ENCODE results near the gene MYT1.
"Not testable (repeated sequence)": the region's sequence is repeated elsewhere in the genome, so short reads cannot be mapped to it uniquely, and the experiment has no call there.

Gene MYT1

DNA sequence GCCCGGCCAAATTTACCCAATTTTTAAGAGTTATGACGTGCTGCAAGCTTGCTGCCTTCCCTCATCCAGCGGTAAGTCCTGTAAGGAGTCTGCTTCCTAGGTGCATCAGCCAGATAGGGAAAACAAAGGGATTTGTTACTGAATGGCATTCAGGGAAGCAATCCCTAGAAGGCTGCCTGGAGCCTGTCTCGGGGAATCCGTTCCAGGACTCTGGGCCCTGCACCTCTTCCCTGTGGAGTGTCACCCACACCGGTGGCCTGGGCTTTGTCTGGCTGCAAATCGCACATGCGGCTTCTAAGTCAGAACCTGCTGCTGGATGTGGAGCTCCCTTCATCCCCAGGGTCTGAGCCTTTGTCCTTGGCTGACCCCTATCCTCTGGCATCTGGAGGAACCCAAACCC is 7.0 kb downstream of the MYT1 start:
- DNase-seq = no peak

DNA sequence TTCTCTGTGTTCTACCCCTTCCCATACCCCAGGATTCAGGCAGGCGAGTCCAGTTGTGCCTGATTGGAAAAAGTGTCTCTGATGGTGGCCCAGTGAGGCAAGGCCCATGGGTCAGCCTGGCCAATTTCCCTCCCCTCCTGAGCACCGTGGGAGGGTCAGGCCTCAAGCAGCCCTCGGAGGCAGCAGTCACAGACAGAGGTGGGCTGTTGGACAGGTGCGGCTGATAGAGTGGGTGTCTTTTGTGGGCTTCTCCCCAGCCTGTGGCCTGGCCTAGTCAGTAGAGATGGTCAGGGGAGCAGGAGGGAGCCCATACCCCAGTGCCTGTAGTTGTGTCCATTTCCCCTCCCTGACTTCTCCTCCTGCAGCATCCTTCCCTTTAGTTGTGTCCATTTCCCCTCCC is 8.9 kb downstream of the MYT1 start:
- no peak for DNase-seq

DNA sequence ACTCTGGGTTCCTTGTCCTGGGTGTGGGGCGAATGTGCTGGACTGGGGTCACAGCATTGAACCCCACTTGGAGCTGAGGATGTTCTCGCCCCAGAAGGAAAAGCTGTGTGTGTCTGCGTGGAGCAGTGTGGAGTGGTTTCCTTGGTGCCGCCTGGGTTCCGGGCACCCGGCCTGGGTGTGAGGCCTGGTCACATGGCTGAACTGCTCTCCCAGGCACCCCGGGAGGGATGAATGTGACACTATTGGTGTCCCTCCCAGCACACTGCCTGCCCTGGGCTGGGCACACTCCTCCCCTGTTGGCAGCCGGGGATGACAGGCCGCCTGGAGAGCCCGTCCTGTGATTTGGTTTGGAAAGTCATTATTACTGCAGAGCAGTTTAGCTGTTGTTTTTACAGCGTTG is 12.3 kb downstream of the MYT1 start:
- no peak for DNase-seq

DNA sequence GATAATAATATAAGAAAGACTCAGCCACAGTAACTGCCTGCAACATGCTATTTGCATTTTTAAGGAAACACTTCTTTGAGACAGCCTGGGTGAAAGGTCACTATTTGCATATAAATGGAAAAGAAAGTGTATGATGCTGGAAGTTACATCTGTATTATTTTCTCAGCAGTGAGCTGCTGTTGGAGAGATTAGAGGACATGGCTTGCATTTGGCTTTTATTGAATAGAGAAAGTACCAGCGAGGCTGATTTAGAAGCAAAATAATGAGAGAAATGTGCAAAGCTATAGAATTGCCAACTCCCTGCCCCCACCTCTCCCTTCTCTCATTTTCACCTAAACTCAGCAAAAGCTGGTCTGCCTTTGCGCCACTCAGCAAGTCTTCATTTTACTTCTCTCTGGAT is 12.7 kb downstream of the MYT1 start:
- DNase-seq = no peak

DNA sequence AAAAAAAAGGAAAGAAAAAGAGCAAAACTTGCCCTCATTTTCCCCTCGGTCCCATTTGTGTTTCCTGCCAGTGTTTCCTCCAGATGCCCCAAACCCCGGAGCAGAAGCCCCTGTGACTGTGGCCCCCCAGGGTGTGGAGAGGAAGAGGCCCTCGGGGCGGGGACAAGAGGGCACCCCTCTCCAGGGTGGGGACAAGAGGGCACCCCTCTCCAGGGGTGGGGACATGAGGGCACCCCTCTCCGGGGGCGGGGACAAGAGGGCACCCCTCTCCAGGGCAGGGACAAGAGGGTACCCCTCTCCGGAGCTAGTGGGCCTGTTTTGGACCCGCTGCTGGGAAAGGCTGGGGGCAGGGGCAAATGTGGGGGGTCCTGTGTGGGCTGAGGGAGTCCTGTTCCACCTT is 13.1 kb downstream of the MYT1 start:
- no peak for DNase-seq

DNA sequence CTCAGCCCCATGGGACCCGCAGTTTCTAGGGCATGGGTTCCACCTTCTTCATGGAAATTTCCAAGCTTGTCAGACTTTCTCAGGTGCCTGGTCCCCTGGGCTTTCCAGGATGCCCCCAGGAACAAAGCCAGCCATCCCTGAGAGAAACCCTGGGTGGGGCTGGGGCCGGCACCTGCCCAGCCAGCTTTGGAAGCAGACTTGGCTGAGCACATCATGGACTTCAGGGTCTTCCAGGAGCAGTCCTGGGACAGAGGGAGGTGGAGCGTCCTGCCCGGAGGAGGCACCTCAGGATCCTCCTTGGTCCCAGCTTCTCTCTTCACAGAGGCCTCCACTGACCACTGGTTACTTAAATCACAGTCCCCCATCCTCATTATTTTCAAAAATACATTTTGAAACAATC is 13.5 kb downstream of the MYT1 start:
- no peak for DNase-seq

DNA sequence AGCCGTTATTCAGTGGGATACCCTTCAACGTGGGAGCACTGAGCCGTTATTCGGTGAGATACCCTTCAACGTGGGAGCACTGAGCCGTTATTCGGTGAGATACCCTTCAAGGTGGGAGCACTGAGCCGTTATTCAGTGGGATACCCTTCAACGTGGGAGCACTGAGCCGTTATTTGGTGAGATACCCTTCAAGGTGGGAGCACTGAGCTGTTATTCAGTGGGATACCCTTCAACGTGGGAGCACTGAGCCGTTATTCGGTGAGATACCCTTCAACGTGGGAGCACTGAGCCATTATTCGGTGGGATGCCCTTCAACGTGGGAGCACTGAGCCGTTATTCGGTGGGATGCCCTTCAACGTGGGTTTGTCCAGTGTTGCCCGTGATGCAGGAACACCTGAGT is 14.7 kb downstream of the MYT1 start:
- DNase-seq = not testable (repeated sequence)

DNA sequence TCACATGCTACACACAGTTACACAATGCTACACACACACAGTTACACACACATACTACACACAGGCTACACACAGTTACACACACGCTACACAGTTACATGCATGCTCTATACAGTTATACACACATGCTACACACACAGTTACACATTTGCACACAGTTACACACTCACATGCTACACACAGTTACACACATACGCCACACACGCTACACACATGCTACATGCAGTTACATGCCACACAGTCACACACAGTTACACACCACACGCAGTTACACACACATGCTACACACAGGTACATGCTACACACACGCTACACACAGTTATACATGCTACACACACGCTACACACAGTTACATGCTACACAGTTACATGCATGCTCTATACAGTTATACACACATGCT is 15.6 kb downstream of the MYT1 start:
- no peak for DNase-seq

DNA sequence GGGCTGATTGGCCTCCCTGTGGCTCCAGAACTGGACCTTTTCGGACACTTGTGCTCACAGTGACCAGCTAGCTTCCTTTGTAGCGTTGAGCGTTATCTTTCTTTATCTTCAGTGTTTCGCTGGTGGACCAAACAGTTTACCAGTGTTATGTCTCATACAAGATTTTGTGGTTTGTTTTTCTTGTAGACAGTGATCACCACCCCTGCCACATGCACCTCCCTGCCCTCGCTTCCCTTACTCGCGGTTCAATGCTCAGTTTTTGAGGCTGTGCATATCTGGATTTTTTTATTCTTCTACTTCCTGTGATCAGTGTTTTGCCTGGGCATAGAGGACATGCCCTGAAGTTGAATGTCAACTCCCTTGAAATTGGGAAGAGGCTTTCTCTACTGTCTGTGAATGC is 16.4 kb downstream of the MYT1 start:
- DNase-seq = no peak

DNA sequence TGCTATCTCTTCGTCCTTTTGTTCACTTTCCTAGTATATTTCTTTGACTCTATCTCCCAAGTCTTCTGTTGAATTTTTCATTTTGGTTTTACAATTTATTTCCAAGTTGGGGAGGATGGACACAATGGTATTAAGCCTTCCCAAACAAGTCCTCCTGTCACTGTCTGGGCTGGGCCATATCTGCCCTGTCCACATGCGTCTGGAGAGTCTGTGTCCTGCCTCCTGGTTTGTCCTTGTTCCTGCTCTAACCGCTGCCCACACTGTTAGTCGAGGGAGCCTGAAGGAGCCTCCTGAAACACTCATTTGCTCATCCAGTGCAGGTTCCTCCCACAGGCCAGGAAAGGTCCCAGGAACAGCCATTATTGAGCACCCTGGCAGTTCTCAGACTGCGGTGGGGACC is 17.1 kb downstream of the MYT1 start:
- no peak for DNase-seq

DNA sequence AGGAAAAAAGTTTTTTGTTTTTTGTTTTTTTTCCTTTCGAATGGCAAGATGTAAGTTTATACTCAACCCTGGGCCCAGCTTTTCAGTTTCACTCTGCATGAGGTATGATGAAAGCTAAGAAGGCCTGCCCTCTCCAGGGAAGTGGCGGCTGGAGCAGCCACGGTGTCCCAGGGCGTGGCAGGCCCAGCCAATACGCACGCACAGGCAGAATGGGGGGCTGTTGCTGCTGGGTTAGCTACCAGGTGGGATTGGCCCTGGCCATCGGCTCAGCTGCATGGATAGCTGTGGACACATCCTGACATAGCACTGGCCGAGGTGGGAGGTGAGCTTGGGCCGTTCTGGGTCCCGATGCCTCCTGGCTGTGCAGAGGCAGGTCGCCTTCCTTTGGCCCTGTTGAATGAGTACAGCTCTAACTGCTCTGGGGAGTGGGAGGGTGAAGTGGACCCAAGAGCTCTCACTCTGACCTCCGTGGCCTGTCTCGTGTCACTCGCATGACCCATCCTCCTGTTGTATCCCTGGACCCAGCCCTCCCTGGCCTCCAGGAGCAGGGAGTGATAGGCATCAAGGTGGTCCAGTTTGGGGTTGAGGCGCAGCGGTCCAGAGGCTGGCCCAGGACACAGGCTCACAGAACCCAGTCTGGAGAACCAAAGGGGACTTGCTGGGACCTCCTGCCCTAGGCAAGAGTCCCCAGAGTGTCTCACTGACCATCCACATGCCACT is 18.1 kb downstream of the MYT1 start:
- DNase-seq = no peak

DNA sequence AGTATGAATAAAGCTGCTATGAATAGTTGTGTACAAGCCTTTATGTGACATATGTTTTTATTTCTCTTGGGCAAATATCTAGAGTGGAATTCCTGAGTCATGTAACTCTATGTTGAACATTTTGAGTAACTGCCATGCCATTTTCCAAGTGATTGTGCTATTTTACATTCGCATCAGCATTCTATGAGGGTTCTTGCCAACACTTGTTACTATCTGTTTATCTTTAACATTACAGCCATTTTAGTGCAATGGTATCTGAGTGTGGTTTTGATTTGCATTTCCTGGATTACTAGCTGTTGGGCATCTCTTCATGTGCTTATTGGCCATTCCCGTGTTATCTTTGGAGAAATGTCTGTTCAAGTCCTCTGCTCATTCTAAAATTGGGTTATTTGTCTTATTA is 19.1 kb downstream of the MYT1 start:
- DNase-seq = no peak

DNA sequence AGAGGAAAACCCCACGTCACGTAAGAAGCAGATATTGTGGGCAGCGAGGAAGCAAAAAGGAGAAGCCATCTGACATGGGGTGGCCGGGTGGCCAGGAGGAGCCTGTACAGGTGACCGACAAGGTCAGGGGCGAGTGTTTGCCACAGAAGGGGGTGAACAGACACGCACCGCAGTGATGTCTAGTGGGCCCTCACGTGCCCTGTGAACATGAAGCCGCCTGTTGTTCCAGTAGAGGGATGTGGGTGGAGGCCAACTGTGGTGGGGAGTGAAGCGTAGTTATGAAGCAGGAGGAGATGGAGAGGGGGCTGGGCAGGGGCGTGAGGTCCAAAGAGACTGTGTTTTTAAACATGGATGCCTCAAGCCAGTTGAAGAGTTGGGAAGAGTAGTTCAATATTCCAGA is 20.5 kb downstream of the MYT1 start:
- DNase-seq = no peak

DNA sequence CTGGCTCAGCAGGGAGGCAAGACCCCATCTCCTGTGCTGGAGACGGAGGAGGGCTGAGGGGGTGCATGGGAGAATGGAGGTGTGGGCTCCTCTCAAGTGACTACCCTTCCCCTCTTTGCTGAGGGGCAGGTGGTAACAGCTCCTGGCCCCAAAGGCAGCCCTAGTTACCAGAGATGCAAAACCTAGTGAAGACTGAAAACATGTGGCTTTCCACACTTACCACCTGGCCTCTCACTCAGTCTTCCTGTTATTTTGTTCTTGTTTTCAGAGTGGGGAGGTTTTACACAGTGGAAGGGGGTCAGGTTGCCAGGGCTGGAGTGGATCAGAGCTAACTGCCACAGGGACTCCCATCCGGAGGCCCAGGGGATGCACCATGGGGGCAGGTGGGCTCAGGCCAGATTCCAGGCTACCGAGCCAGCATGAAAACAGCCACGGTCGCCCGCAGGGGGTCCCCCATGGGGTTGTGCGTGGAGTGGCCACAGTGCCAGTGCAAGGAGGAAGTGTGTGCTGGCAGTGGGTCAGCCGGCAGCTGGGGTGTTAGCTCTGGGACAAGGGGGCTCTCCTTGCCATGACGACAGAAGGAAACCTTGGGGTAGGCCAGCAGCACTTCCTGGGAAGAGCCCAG is 21.1 kb downstream of the MYT1 start:
- no peak for DNase-seq

DNA sequence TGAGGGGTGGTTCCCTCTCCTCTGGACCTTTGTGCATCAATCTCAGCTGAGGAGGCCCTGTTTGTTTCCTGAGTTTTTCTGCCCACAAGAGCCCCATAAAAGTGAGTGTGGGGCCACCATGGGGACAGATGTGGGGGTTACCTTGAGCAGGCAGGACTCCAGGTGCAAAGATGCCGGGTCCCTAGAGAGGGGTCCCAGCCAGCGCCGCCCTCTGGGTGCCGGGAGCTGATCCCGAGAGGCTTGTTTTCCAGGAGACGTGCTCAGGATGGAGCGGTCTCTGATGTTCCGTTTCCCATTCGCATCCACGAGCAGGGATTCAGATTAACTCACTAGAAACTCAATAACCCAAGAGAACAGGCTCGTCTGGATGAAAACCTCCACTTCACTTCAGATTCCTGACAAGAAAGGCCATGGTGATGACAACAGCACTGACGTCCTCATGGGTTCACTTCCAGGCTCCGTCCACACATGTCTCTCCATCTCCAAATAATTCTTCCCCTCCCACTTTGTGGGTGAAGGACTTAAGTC is 21.9 kb downstream of the MYT1 start:
- no peak for DNase-seq

DNA sequence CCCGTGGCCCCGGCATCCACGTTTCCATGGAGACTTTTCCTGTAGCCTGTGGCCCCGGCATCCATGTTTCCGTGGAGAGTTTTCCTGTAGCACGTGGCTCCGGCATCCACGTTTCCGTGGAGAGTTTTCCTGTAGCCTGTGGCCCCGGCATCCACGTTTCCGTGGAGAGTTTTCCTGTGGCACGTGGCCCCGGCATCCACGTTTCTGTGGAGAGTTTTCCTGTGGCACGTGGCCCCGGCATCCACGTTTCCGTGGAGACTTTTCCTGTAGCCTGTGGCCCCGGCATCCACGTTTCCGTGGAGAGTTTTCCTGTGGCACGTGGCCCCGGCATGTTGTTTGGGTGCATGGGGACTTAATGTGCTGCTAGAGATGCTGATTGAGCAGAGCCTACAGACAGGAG is 23.0 kb downstream of the MYT1 start:
- DNase-seq = not testable (repeated sequence)

DNA sequence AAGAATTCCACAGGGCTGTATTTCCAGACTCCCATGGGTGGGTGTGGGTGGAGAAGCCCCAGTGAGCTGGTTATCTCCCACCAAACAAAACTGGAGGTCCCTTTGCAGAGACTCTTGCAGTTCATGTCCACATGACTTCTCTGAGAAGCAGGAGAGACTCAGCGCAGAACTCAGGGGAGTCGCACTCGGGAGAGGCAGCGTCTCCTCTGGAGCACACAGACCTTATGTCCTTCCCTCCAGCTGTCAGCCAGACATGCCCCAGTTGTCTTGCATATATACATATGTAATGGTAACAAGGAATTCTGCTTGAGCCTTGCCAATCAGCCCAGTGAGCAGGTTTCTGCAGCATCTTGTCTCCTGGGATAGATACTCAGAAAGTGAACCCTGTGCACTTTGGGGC is 23.8 kb downstream of the MYT1 start:
- no peak for DNase-seq

DNA sequence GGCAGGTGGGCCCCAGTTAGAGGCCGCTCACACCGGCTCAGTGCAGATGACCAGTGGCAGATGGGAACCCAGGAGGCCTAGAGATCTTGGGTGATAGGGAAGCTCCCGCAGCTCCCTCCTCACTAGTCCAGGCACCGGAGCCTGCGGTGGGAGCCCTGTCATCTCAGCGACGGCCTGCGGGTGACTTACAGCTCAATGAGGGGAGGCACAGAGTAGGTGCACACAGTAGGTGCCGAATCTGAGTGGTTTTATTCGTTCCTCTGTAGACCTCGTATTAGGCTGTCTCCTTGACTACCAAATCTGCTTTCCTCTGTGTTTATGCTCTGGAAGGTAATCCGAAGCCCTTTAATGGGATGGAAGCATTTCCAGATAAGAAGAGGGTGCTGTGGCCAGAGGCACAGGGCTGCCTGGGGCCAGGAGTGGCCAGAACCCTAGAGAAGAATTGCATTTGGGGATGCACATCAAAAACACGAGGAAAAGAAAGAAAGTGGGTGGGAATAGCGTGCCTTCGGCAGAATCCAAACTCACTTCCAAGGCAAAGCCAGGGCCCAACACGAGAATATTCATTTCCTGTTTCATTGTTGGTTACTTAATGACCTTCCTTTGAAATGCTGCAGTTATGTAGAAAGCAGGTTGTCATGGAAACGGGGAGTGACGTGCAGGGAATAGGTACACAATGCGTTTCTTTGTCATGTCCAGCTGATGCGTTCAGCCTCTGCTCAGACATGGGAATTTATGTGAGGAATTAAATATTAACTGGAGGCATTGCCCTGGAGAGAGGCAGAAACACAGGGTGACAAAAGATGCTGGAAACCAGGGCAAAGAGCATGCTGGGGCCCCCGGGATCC is 24.7 kb downstream of the MYT1 start:
- no peak for DNase-seq

DNA sequence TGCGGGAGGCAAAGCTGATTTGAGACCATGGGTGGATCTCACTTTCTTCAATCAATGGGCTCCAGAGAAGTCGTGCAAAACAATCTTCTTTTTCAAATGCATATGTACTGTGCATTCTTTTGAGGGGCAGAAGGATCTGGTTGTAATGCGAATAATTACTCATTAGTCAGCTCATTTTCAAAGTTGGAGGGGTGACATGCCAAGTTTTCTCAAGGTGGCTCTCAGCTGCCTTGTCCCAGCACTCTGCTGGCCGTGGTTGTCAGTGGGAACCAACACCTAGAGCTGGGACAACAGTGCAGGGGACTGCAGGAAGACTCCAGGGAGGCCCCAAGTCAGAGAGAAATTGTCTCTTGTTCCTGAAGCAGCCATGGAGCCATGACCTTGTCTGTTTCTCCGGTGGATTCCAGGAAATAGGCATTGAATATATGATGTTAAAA is 25.3 kb downstream of the MYT1 start:
- no peak for DNase-seq

DNA sequence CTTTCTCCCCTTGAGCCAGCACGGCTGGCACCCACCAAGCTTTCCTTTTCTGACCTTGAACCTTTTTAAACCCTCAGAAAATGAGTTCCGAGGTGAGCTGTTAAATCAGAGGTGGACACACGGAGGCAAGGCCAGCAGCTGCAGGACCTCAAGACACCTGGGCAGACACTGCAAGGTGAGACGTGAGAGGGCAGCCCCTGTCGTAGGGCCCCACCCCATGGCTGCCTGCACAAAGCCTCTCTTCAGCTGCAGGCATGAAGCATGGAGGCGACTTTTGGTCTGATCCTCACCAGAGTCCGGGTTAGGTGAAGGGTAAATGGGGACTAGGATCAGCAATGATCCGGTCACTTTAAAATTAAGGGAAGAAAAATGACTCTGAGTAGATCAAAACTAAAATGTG is 25.7 kb downstream of the MYT1 start:
- DNase-seq = no peak

DNA sequence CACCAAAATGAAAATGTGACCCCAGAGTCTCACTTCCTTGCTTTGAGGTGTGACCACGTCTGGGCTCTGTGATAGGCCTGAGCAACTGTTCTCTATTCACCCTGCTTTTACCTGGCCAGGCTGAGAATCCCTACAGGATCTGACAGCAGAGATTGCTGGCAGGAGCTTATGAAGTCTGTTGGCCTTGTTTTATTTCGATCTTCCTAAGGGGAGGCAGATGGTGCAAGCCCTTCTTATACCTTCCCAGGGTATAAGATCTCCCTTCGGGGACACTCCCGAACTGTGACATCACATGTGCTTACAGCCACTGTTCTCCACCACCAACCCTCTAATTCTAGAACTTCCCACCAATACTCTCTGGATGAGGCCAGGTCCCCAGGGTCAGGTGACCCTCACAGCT is 26.8 kb downstream of the MYT1 start:
- DNase-seq = no peak

DNA sequence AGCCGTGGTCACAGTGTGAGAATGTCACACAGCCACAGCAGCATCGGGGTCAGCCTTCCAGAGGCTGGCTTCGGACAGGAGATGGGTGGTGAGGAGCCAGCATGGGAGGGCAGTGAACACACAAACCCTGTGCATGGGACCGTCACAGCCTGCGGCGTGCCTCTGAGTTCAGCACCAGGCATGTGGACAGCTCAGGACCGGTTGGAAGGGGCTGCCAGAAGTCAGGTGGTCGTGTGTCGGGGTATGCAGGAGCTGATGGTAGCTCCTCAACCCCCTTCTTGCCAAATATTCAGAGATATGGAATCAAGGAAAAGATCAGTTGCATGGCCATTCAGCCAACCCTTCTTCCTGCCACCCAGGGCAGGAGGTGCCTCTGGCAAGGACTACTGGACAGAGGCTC is 28.2 kb downstream of the MYT1 start:
- no peak for DNase-seq

DNA sequence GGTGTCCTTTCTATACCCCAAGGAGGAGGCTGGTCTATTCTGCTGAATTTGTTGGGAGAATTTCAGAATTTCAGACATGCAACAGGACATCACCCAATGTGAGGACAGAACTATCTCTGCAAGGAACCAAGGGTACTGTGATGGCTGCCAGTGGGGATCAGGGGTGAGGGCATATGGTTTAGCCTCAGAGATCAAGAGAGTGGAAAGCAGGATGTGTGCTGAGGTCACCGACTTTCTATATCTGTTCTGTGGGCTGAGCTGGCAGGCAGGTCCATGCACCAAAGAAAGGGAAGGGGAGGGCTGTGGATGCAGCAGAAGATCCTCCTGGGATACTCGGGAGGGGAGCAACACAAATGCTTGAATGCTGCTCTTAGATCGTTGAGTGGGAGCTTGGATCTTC is 28.8 kb downstream of the MYT1 start:
- DNase-seq = no peak

DNA sequence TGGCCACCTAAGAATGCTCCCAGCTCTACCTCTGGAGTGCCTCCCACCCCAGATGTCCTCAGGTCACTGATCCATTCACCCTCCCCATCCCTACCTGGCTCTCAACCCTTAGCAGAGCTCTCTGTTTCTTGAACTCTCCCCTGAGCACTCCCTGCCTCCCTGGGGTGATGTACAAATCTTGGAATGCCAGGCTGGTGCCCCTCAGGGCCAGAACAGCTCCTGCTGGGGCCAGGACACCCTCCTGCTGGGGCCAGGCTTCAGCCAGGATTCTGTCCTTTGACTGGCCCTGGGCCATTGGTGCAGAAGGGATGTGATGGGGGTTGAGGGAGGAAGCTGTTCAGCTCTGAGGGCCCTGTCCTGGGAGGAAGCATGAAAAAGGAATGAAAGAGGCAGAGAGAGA is 30.0 kb downstream of the MYT1 start:
- no peak for DNase-seq
